RWPE1 (cell line): ENCODE data around the gene THADA.

Experiments
- CTCF ChIA-PET: fragments of 350-600 bp; sonication (Branson Sonifier 250); formaldehyde crosslinking; extraction: SDS; loops from one replicate; lab custom pipeline; 2021; lab: Yijun Ruan, JAX
- POLR2A ChIA-PET: fragments of 400-600 bp; formaldehyde crosslinking; extraction: SDS; loops from one replicate; lab custom pipeline; 2020; ENCODE audit warnings: antibody characterized with exemption; ENCODE audit not compliant: low non-redundant PET; lab: Yijun Ruan, JAX
- DNase-seq: peaks from one replicate; pipeline ENCODE4 v3.0.0; 2012; ENCODE audit warnings: low spot score
- H3K27ac ChIP-seq: fragments of 450-650 bp; 2 replicates; pipeline ENCODE4 v1.5.1; 2017
- TF ChIP-seq, protein P1 (sequence below): fragments of 450-650 bp; conservative IDR thresholded peaks from 2 replicates; pipeline ENCODE4 v1.5.1; 2017; ENCODE audit warnings: low read depth, mild to moderate bottlenecking

THADA gene

DNA sequence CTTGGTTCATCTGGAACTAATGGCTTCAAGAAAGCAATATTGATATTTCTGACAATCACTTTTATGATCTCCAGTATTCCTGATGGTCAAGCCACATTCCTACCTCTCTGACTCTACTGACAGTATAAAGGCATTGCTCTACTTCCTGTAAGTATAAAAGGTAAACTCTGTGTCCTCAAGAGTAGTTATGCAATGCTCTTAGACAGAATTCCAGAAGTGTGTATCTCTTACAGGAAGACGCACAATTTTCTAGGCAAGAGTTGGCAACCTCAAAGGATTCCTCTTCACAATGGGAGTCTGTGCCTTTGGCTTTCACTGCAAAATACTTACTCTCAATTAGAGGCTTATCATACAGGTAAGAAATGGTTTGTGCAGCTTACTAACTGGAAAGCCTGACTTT, 100.1 kb downstream of the THADA start:
- TF ChIP-seq, protein P1, sequence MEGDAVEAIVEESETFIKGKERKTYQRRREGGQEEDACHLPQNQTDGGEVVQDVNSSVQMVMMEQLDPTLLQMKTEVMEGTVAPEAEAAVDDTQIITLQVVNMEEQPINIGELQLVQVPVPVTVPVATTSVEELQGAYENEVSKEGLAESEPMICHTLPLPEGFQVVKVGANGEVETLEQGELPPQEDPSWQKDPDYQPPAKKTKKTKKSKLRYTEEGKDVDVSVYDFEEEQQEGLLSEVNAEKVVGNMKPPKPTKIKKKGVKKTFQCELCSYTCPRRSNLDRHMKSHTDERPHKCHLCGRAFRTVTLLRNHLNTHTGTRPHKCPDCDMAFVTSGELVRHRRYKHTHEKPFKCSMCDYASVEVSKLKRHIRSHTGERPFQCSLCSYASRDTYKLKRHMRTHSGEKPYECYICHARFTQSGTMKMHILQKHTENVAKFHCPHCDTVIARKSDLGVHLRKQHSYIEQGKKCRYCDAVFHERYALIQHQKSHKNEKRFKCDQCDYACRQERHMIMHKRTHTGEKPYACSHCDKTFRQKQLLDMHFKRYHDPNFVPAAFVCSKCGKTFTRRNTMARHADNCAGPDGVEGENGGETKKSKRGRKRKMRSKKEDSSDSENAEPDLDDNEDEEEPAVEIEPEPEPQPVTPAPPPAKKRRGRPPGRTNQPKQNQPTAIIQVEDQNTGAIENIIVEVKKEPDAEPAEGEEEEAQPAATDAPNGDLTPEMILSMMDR = no peak
- no peak overlapping the region for H3K27ac ChIP-seq
- DNase-seq = peak; percentile 53
- ChIA-PET POLR2A (no interaction called here), CTCF (interaction anchor here (0.6 kb wide), 1 partner anchor 267 kb away, joined by 4 read pairs; no protein-coding TSS in a partner anchor)

DNA sequence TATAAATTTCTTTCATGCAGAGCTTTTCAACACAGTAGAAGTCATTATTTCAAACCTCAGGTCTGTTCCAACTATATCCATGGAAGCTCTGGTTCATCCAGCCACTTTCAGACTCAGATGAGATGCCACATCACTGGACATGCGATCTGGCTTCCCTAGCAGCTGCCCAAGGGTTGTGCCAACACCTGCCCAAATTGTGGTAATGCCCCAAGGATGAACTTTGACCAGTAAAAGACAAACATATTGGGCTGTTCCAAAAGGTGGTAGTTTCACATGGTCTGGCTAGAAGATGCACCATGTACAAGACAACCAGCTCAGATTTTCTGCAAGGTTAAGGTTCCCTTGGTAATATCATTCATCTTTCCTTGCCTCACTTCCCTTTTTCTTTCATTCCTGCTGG, 101.9 kb downstream of the THADA start:
- TF ChIP-seq, protein P1 = no peak
- POLR2A ChIA-PET = no interaction called here
- H3K27ac ChIP-seq = no peak overlapping the region
- CTCF ChIA-PET = interaction anchor here (1.2 to 1.3 kb wide), 2 partner anchors 9 to 665 kb away, joined by 4 read pairs; no protein-coding TSS in a partner anchor
- no peak for DNase-seq

DNA sequence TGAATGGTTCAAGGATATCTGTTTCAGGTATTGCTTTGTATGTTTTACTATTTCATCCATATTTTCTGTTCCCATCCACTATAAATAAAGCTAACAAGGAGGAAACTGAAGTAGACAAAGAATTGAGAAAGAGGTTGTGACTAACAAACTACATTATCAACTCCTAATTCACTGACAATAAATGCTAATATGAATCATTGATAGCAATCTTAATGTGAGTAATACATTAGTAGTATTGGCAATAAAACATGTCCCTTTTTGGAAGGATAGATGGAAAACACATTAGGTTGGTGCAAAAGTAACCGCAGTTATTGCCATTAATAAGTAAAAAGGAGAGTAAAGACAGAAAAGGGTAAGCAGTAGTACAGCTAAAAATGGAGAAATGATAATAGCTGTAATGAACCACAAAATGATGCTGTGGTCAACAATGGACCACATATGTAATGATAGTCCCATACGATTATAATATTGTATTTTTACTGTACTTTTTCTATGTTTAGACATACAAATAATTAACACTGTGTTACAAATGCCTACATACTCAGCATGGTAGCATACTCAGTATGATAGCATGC, 104.7 kb downstream of the THADA start:
- no peak overlapping the region for H3K27ac ChIP-seq
- ChIA-PET CTCF (interaction anchor here (0.6 kb wide), 2 partner anchors 255 to 662 kb away, joined by 3 to 4 read pairs; no protein-coding TSS in a partner anchor), POLR2A (no interaction called here)
- DNase-seq = no peak
- TF ChIP-seq, protein P1 = no peak

DNA sequence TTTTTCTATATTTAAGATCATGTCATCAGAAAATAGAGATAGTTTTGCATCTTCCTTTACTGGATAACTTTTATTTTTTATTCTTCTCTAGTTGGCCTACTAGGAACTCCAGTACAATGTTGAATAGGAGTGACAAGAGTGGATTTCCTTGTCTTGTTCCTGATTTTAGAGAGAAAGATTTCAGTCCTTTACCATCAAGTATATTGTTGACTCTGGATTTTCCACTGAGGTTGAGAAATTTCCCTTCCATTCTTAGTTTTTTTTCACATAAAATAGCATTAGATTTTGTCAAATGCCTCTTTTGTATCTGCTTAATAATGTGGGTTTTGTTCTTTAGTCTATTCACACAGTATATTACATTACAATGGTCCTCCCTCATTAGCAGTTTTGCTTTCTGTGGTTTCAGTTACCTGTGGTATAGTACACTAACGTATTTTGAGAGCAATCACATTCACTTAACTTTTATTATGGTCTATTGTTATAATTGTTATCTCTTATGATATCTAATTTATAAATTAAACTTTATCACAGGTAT, 105.5 kb downstream of the THADA start:
- ChIA-PET CTCF (interaction anchor here (0.6 kb wide), 1 partner anchor 254 kb away, joined by 3 read pairs; no protein-coding TSS in a partner anchor), POLR2A (no interaction called here)

DNA sequence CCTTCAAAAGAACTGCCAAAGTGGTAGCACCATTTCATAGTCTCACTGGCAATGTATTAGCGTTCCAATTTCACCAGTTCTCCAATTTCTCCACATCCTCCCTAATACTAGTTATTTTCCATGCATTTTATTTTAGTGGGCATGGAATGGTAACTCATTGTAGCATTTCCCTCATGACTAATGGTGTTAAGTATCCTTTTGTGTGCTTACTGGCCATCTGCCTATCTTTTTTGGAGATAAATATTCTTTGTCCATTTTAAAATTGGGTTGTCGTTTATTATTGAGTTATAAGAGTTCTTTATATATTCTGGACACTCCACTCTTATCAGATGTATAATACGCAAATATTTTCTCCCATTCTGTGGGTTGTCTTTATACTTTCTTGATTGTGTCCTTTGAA, 107.1 kb downstream of the THADA start:
- DNase-seq = no peak
- ChIA-PET CTCF (interaction anchor here (0.6 to 0.7 kb wide), 2 partner anchors 29 to 481 kb away, joined by 3 to 4 read pairs; no protein-coding TSS in a partner anchor), POLR2A (no interaction called here)
- H3K27ac ChIP-seq = no peak overlapping the region
- TF ChIP-seq, protein P1 = no peak

More for the DNA sequence above, 105.5 kb downstream of the THADA start:
- no peak overlapping the region for H3K27ac ChIP-seq
- no peak for DNase-seq
- TF ChIP-seq, protein P1 = no peak

DNA sequence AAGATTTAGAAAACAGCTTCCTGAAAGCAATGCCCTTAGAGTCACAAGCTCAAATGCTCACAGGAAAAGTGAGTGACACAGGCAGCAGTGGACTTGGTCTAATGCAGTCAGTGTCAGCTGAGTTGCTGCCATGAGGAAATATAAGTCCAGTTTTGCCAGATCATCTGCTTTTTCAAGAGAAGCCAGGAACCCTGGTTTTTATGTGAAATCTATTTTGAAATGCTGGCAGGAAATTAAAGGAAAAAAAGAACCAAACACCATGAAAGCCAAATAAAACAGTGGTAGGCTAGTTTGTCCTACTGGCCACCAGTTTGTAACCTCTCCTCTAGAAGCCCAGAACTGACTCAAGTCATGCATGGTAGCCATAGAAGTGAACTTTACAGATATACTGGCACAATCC, 109.2 kb downstream of the THADA start:
- TF ChIP-seq, protein P1 = no peak
- CTCF ChIA-PET = interaction anchor here (0.6 kb wide), 1 partner anchor 24 kb away, joined by 3 read pairs; no protein-coding TSS in a partner anchor
- POLR2A ChIA-PET = no interaction called here
- no peak for DNase-seq
- no peak overlapping the region for H3K27ac ChIP-seq
